ENCODE results near the gene LYPD1. TPM values are rescaled to one million over a fixed set of nuclear protein-coding genes. Genes with fewer than 3 reads are reported as not detected.

LYPD1 gene
- total and polyA plus RNA-seq, 8 donors: 1.1 to 8.4 (median 3.3) TPM; not detected in 3

DNA sequence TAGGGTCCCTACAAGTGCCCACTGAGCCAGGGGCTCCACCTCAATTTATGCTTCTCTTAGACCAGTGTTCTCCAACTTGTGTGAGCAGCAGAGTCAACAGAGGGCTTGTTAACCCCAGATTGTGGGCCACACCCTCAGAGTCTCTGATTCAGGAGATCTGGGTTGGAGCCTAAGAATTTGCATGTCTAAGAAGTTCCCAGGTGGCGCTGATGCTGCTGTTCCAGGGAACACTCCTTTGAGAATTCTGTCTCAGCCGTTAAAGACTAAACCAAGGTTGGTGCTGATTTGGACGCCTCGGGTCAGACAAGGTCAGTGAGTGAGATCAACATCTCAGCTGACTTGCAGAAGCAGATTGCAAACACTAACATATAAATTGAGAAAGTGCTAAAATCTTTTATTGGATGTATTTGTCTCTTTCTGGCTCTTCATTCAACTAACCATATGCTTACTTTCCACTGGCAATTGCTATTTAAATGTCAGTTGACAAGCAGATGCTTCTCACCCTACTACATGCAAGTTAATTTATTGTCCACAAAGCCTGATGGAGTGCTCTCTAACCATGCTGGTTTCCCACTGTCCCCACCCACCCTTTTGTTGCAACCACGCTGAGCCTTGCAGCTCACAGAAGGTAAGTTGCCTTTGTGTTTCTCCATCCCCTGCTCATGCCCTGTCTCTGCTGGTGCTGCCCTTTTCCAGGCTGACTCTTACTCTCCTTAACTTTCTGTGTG is 31.5 kb downstream of the LYPD1 start:
- H3K27ac ChIP-seq: no peak overlapping the region
- peaks cover 0 to 12% (median 3%) of the 10 kb centered on the region in 4 donors for H3K4me1 ChIP-seq
- no peaks in the 10 kb centered on the region for H3K9me3 ChIP-seq
- no peak for DNase-seq
- no peak overlapping the region for H3K4me3 ChIP-seq
- WGBS, 5 donors: 63 to 83% (median 72%) methylated on average over 5 of the region's 5 CpGs
- no peaks in the 10 kb centered on the region for H3K27me3 ChIP-seq
- no peaks in the 10 kb centered on the region for H3K36me3 ChIP-seq
- intact Hi-C loops (cut with DNase I; ENCODE audit: low total_unique reads): no loop called here
- TF ChIP-seq EP300 (IDR thresholded peaks at IDR 0.05) (no peak), POLR2A (IDR thresholded peaks at IDR 0.05) (no peak), POLR2AphosphoS5 (IDR thresholded peaks at IDR 0.05) (no peak)
- TF ChIP-seq, protein P1, sequence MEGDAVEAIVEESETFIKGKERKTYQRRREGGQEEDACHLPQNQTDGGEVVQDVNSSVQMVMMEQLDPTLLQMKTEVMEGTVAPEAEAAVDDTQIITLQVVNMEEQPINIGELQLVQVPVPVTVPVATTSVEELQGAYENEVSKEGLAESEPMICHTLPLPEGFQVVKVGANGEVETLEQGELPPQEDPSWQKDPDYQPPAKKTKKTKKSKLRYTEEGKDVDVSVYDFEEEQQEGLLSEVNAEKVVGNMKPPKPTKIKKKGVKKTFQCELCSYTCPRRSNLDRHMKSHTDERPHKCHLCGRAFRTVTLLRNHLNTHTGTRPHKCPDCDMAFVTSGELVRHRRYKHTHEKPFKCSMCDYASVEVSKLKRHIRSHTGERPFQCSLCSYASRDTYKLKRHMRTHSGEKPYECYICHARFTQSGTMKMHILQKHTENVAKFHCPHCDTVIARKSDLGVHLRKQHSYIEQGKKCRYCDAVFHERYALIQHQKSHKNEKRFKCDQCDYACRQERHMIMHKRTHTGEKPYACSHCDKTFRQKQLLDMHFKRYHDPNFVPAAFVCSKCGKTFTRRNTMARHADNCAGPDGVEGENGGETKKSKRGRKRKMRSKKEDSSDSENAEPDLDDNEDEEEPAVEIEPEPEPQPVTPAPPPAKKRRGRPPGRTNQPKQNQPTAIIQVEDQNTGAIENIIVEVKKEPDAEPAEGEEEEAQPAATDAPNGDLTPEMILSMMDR (IDR thresholded peaks at IDR 0.05): no peak

DNA sequence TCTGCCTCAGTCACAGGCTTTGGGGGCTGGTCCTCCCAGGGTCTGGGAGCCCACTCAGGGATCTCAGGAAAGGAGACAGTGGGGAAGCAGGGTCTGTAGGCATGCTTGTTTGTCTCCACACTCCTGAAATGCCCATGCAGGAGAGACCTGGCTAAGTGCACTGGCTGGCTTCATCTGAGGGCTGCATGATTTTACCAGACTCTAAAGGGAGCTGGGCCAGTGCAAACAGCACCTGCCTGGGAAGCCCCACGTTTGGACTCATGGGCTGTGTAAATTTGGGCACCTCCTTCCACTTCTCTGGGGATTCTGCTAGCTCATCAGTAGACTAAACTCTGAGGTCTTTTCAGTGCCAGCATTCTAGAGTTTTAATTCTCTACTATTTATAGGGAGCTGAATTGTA is 33.7 kb downstream of the LYPD1 start:
- TF ChIP-seq POLR2A (IDR thresholded peaks at IDR 0.05) (no peak), EP300 (IDR thresholded peaks at IDR 0.05) (no peak), POLR2AphosphoS5 (IDR thresholded peaks at IDR 0.05) (no peak)
- TF ChIP-seq, protein P1 (IDR thresholded peaks at IDR 0.05): no peak
- Histone ChIP-seq H3K4me1 (peaks cover 5 to 28% (median 14%) of the 10 kb centered on the region in 4 donors), H3K27me3 (no peaks in the 10 kb centered on the region), H3K27ac (no peak overlapping the region), H3K36me3 (no peaks in the 10 kb centered on the region), H3K4me3 (no peak overlapping the region), H3K9me3 (no peaks in the 10 kb centered on the region)
- 0 to 26% (median 8%) methylated on average over 1 of the region's 1 CpG for WGBS, 5 donors
- DNase-seq: no peak
- intact Hi-C loops (cut with DNase I; ENCODE audit: low total_unique reads): no loop called here

DNA sequence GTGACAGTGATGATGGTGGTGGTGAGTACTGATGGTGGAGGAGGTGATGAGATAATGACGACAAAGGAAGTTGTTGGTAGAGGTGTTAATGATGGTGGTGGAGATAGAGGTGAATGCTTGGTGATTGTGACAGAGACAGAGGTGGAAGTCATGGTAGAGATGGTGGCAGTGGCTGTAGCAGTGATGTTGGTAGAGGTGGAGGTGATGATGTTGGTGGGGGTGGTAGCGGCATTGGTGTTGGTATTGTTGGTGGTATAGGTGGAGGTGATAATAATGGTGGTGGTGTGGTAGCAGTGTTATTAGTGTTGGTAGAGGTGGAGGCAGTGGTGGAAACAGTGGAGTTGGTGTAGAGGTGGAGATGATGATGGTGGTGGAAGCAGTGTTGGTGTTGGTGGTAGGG is 36.4 kb downstream of the LYPD1 start:
- H3K9me3 ChIP-seq: no peaks in the 10 kb centered on the region
- no peaks in the 10 kb centered on the region for H3K36me3 ChIP-seq
- TF ChIP-seq, protein P1 (IDR thresholded peaks at IDR 0.05): no peak
- TF ChIP-seq POLR2A (IDR thresholded peaks at IDR 0.05): no peak
- no peak for TF ChIP-seq EP300 (IDR thresholded peaks at IDR 0.05)
- TF ChIP-seq POLR2AphosphoS5 (IDR thresholded peaks at IDR 0.05): no peak
- intact Hi-C loops (cut with DNase I; ENCODE audit: low total_unique reads): no loop called here
- H3K4me1 ChIP-seq: peaks cover 5 to 28% (median 16%) of the 10 kb centered on the region in 4 donors
- H3K4me3 ChIP-seq: no peak overlapping the region
- DNase-seq: no peak
- WGBS, 5 donors: 86 to 97% (median 93%) methylated on average over 2 of the region's 2 CpGs
- H3K27ac ChIP-seq: no peak overlapping the region
- no peaks in the 10 kb centered on the region for H3K27me3 ChIP-seq

DNA sequence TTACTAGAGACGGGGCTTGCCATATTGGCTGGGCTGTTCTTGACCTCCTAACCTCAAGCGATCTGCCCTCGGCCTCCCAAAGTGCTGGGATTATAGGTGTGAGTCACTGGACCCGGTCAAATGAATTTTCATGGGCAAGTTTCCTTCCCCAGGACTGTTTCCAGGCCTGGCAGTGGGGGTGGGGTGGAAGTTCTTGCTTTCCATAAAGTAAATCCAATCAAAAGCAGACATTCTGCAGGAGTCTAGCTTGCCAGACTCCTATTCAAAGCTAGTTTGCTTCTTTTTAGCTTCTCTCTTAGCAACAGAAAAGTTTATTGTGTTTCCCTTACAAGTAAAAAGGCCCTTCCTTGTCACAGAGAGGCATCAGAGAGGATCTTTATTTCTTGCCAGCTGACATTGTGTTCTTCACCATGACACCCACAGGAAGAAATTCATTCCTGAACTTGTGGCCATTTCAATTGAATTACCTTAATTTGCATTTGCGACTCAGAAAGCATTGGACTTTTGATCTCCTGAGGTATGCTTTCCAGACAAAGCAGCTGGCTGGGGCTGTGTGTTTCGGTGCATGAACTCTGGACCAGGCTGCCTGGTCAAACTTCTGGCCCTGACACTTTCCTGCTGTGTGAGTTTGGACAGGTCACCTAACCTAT is 37.9 kb downstream of the LYPD1 start:
- H3K27me3 ChIP-seq: no peaks in the 10 kb centered on the region
- no peaks in the 10 kb centered on the region for H3K36me3 ChIP-seq
- intact Hi-C loops (cut with DNase I; ENCODE audit: low total_unique reads): no loop called here
- no peaks in the 10 kb centered on the region for H3K9me3 ChIP-seq
- 37 to 56% (median 44%) methylated on average over 6 of the region's 6 CpGs for WGBS, 5 donors
- H3K4me3 ChIP-seq: no peak overlapping the region
- TF ChIP-seq POLR2A (IDR thresholded peaks at IDR 0.05): no peak
- no peak for TF ChIP-seq EP300 (IDR thresholded peaks at IDR 0.05)
- no peak for TF ChIP-seq POLR2AphosphoS5 (IDR thresholded peaks at IDR 0.05)
- TF ChIP-seq, protein P1 (IDR thresholded peaks at IDR 0.05): no peak
- DNase-seq: peak in 1 of 2 donors; percentile 45
- H3K4me1 ChIP-seq: peaks cover 5 to 28% (median 16%) of the 10 kb centered on the region in 4 donors
- H3K27ac ChIP-seq: peak overlapping the region in 1 of 5 donors; percentile 16
